Mucosa of rectum (tissue), 2 donors: ENCODE data around the gene WNT7B.

Source experiments
- H3K27ac ChIP-seq, 2 donors: one replicate each; pipeline ENCODE4 v1.7.0; 2013; ENCODE audit warnings: inconsistent platforms in 2 of 2, low read depth in 2 of 2, low read length in 2 of 2
- H3K27me3 ChIP-seq, 2 donors: one replicate each; pipeline ENCODE4 v1.7.0; 2013; ENCODE audit warnings: low read length in 2 of 2; ENCODE audit not compliant: control insufficient read depth in 2 of 2, insufficient read depth in 2 of 2
- H3K36me3 ChIP-seq, 2 donors: one replicate each; pipeline ENCODE4 v1.7.0; 2013; ENCODE audit warnings: low read length in 2 of 2; ENCODE audit not compliant: control insufficient read depth in 2 of 2, insufficient read depth in 2 of 2
- H3K4me1 ChIP-seq, 2 donors: one replicate each; pipeline ENCODE4 v1.7.0; 2013; ENCODE audit warnings: low read length in 2 of 2, mild to moderate bottlenecking in 1 of 2; ENCODE audit not compliant: control insufficient read depth in 2 of 2, insufficient read depth in 2 of 2
- H3K4me3 ChIP-seq, 2 donors: one replicate each; pipeline ENCODE4 v1.7.0; 2013; ENCODE audit warnings: low read length in 2 of 2
- H3K9ac ChIP-seq, 2 donors: one replicate each; pipeline ENCODE4 v1.7.0; 2013; ENCODE audit warnings: low read length in 2 of 2, low read depth in 1 of 2, mild to moderate bottlenecking in 1 of 2
- H3K9me3 ChIP-seq, 2 donors: one replicate each; pipeline ENCODE4 v1.7.0; 2013; ENCODE audit warnings: low read length in 2 of 2; ENCODE audit not compliant: control insufficient read depth in 2 of 2
- donor health status: healthy.
- donor health status: Normal muscosa, but diverticular disease.

The WNT7B gene

GRCh38 chr22:45877036-45877380, 100.0 kb downstream of the WNT7B start:
- peaks cover 13 to 17% of the 10 kb centered on the region in 2 donors for H3K27me3 ChIP-seq
- H3K27ac ChIP-seq: no peak overlapping the region
- H3K9me3 ChIP-seq: no peaks in the 10 kb centered on the region
- H3K9ac ChIP-seq: no peak overlapping the region
- H3K4me3 ChIP-seq: no peak overlapping the region
- H3K4me1 ChIP-seq: no peaks in the 10 kb centered on the region
- H3K36me3 ChIP-seq: no peaks in the 10 kb centered on the region

DNA sequence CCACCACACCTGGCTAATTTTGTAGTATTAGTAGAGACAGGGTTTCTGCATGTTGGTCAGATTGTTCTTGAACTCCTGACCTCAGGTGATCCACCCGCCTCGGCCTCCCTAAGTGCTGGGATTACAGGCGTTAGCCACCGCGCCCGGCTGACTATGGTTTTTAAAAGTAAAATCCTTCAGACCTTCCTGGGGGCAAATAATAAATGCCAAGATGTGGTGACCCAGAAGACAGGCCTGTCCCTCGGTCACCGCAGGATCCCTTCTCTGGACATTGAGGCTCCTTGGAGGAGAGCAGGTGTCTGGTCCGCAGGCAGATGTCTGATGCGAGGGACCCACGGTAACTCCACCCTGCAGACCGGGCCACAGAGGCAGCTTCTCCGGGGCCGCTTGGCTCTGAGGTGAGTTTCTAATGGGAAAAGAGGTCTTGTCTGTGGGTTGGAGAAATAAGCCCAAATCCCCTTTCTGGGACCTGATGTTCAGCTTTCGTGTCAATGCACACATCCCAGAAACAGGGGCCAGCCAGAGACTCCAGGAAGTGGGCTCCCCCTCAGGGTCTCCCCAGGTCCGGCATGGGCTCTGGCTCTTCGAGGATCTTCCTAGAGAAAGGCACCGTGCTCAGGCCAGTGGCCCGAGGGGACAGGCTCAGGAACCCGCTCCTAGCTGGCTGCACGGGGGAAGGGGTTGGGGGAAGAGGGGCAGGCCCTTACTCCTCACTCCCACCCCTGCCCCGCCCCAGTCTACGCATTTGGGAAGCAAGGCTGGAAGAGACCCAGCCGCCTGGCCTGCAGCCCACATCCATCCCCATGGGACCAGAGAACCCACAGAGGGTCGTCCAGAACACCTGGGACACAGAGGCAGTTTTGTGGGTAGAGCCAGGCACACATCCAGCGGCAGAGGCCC, 100.6 kb downstream of the WNT7B start:
- Histone ChIP-seq H3K9ac (no peak overlapping the region), H3K36me3 (no peaks in the 10 kb centered on the region), H3K9me3 (no peaks in the 10 kb centered on the region), H3K4me1 (no peaks in the 10 kb centered on the region), H3K27me3 (peaks cover 11 to 17% of the 10 kb centered on the region in 2 donors), H3K4me3 (no peak overlapping the region), H3K27ac (no peak overlapping the region)

DNA sequence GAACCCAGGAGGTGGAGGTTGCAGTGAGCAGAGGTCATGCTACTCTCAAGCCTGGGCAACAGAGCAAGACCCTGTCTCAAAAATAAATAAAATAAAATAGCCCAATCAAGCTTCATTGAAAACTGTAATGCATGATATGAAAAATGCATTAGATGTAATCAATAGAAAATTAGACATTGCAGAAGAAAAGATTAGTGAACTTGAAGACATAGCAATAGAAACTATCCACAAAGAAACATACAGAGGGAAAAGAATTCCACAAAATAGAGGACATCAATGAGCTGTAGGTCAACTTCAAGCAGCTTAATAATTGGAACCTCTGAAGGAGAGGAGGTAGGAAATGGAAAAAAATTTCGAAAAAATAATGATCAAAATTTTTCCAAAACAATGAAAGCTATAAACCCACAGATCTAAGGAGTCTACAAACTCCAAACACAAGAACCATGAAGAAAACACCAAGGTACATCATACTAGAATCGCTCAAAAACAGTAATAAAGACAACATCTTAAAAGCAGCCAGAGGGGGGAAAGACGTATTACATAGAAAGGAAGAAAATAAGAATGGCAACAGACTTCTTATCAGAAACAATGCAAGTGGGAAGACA, 104.2 kb downstream of the WNT7B start:
- Histone ChIP-seq H3K4me3 (no peak overlapping the region), H3K9ac (no peak overlapping the region), H3K9me3 (no peaks in the 10 kb centered on the region), H3K27ac (no peak overlapping the region), H3K36me3 (no peaks in the 10 kb centered on the region), H3K4me1 (no peaks in the 10 kb centered on the region), H3K27me3 (peaks cover 7 to 10% of the 10 kb centered on the region in 2 donors)

DNA sequence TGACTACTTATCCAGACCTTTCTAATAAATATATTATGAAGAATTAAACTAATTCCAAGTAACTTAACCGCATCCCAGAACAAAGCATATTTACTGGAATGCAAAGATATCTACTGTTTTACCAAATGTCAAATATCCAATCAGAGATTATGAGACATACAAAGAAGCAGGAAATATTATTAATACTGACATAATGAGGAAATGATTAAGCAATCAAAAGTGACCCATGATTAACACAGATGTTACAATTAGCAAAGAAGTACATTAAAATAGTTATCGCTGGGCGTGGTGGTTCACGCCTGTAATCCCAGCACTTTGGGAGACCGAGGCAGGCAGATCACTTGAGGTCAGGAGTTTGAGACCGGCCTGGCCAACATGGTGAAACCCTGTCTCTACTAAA, 105.2 kb downstream of the WNT7B start:
- no peak overlapping the region for H3K27ac ChIP-seq

More for the DNA sequence above, 105.2 kb downstream of the WNT7B start:
- no peaks in the 10 kb centered on the region for H3K36me3 ChIP-seq
- H3K4me3 ChIP-seq: no peak overlapping the region
- H3K27me3 ChIP-seq: peaks cover 4 to 10% of the 10 kb centered on the region in 2 donors
- no peak overlapping the region for H3K9ac ChIP-seq
- peaks cover 0 to 2% of the 10 kb centered on the region in 2 donors for H3K4me1 ChIP-seq
- no peaks in the 10 kb centered on the region for H3K9me3 ChIP-seq
